ENCODE measurements around the gene CCDC12.

DNA sequence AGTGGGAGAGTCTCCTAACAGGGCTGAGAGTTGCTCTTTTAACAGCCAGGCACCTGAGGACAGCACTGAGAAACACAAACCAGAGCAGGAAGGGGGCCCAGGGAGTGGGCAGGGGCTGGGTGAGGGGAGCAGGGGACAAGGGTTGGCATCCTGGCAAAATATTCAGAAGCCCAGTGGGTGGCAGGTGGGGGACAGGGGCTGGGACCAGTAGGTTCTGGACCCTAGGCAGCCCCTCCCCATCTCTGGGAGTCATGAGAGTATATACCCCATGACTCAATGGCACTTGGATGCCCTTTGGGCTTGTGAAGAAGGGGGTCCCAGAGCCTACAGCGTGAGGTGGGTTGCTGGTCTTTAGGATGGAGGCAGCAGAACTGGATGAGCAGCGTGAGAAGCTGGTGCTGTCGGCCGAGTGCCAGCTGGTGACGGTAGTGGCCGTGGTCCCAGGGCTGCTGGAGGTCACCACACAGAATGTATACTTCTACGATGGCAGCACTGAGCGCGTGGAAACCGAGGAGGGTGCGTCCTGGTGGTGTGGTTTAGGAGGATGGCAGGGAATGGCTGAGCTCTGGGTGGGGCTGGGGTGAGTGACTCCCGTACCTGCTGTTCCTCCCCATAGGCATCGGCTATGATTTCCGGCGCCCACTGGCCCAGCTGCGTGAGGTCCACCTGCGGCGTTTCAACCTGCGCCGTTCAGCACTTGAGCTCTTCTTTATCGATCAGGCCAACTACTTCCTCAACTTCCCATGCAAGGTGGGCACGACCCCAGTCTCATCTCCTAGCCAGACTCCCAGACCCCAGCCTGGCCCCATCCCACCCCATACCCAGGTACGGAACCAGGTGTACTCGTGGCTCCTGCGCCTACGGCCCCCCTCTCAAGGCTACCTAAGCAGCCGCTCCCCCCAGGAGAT, 27.2 kb upstream of the CCDC12 start:
- TF ChIP-seq, protein P1, sequence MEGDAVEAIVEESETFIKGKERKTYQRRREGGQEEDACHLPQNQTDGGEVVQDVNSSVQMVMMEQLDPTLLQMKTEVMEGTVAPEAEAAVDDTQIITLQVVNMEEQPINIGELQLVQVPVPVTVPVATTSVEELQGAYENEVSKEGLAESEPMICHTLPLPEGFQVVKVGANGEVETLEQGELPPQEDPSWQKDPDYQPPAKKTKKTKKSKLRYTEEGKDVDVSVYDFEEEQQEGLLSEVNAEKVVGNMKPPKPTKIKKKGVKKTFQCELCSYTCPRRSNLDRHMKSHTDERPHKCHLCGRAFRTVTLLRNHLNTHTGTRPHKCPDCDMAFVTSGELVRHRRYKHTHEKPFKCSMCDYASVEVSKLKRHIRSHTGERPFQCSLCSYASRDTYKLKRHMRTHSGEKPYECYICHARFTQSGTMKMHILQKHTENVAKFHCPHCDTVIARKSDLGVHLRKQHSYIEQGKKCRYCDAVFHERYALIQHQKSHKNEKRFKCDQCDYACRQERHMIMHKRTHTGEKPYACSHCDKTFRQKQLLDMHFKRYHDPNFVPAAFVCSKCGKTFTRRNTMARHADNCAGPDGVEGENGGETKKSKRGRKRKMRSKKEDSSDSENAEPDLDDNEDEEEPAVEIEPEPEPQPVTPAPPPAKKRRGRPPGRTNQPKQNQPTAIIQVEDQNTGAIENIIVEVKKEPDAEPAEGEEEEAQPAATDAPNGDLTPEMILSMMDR (IDR thresholded peaks at IDR 0.05): no peak
- no peak for TF ChIP-seq POLR2A (IDR thresholded peaks at IDR 0.05)

Measured in thyroid gland (tissue), 4 donors.